Erythroblast (primary cell): ENCODE data around the gene KBTBD4.

Experiments
- GATA1 ChIP-seq: IDR thresholded peaks from 2 replicates; pipeline ENCODE4 v1.6.1; 2011; ENCODE audit warnings: low read depth, mild to moderate bottlenecking, control low read depth, low read length, moderate library complexity
- POLR2A ChIP-seq: IDR thresholded peaks from 2 replicates; pipeline ENCODE4 v1.6.1; 2011; ENCODE audit warnings: mild to moderate bottlenecking, low read length

GRCh38 chr11:47617417-47617809 lies 38.6 kb upstream of the KBTBD4 start:
- TF ChIP-seq POLR2A: no peak
- no peak for TF ChIP-seq GATA1
